ENCODE measurements around the gene KRT4.

Gene KRT4

GRCh38 chr12:52831251-52831650 is 17.3 kb upstream of the KRT4 start:
- no peak for DNase-seq
- Mint-ChIP-seq H3K27ac (no peak overlapping the region), H3K4me3 (no peak overlapping the region), H3K27me3 (ENCODE audit: low read depth, poor library complexity) (peaks cover 19% of the 10 kb centered on the region), H3K4me1 (peaks cover 6% of the 10 kb centered on the region), H3K9me3 (no peaks in the 10 kb centered on the region), H3K36me3 (ENCODE audit: low read depth) (no peaks in the 10 kb centered on the region)
- TF ChIP-seq CTCF (IDR thresholded peaks at IDR 0.05), result no peak

- no peaks in the 10 kb centered on the region for H3K4me1 Mint-ChIP-seq
These were observed 16.3 kb upstream of the KRT4 start for GRCh38 chr12:52829986-52830770.

GRCh38 chr12:52828591-52829021 is 14.7 kb upstream of the KRT4 start:
- Mint-ChIP-seq H3K4me1 (no peaks in the 10 kb centered on the region), H3K4me3 (no peak overlapping the region), H3K9me3 (no peaks in the 10 kb centered on the region), H3K27me3 (ENCODE audit: low read depth, poor library complexity) (peaks cover 27% of the 10 kb centered on the region), H3K36me3 (ENCODE audit: low read depth) (no peaks in the 10 kb centered on the region), H3K27ac (no peak overlapping the region)
- no peak for DNase-seq
- TF ChIP-seq CTCF (IDR thresholded peaks at IDR 0.05), result no peak

More at GRCh38 chr12:52829986-52830770, 16.3 kb upstream of the KRT4 start:
- Mint-ChIP-seq H3K27me3 (ENCODE audit: low read depth, poor library complexity) (peaks cover 27% of the 10 kb centered on the region), H3K27ac (no peak overlapping the region), H3K36me3 (ENCODE audit: low read depth) (no peaks in the 10 kb centered on the region), H3K9me3 (no peaks in the 10 kb centered on the region), H3K4me3 (no peak overlapping the region)
- TF ChIP-seq CTCF (IDR thresholded peaks at IDR 0.05), result no peak
- DNase-seq, result no peak

GRCh38 chr12:52828156-52828555 is 14.2 kb upstream of the KRT4 start:
- H3K9me3 Mint-ChIP-seq, result no peaks in the 10 kb centered on the region
- H3K27ac Mint-ChIP-seq, result no peak overlapping the region
- no peak for DNase-seq
- H3K4me3 Mint-ChIP-seq, result no peak overlapping the region
- no peaks in the 10 kb centered on the region for H3K36me3 Mint-ChIP-seq (ENCODE audit: low read depth)
- H3K27me3 Mint-ChIP-seq (ENCODE audit: low read depth, poor library complexity), result peaks cover 29% of the 10 kb centered on the region
- TF ChIP-seq CTCF (IDR thresholded peaks at IDR 0.05), result no peak
- H3K4me1 Mint-ChIP-seq, result no peaks in the 10 kb centered on the region

- no peaks in the 10 kb centered on the region for H3K9me3 Mint-ChIP-seq
- H3K27ac Mint-ChIP-seq, result no peak overlapping the region
- no peak overlapping the region for H3K4me3 Mint-ChIP-seq
- H3K4me1 Mint-ChIP-seq, result no peaks in the 10 kb centered on the region
- no peak for TF ChIP-seq CTCF (IDR thresholded peaks at IDR 0.05)
- DNase-seq, result no peak
- no peaks in the 10 kb centered on the region for H3K36me3 Mint-ChIP-seq (ENCODE audit: low read depth)
- H3K27me3 Mint-ChIP-seq (ENCODE audit: low read depth, poor library complexity), result peaks cover 33% of the 10 kb centered on the region
These were observed 13.7 kb upstream of the KRT4 start for GRCh38 chr12:52827499-52828090.

All from nephron progenitor cell (in vitro differentiated cells).